Right atrium auricular region (tissue), 2 donors: Measurements from ENCODE around the gene TUBB3. TPM values are rescaled to one million over a fixed set of nuclear protein-coding genes. Genes with fewer than 3 reads are reported as not detected.

Experiments used
- DNase-seq: peaks from one replicate; pipeline ENCODE4 v3.0.0-alpha.2; 2019; ENCODE audit warnings: low spot score
- H3K27ac ChIP-seq, 2 donors: fragments of 200-600 bp; sonication (generic); 1 replicate in 1 of 2; 2 replicates in 1 of 2; pipeline ENCODE4 v1.5.1; 2016 to 2019
- H3K27me3 ChIP-seq, 2 donors: fragments of 200-600 bp; sonication (generic); one replicate each; pipeline versions ENCODE4 v1.5.1 to v1.6.0; 2017 to 2019
- H3K36me3 ChIP-seq: fragments of 200-600 bp; sonication (generic); one replicate; pipeline ENCODE4 v1.5.1; 2016
- H3K4me1 ChIP-seq, 2 donors: fragments of 200-600 bp; sonication (generic); one replicate each; pipeline versions ENCODE4 v1.5.1 to v1.6.0; 2017 to 2019
- H3K4me3 ChIP-seq, 2 donors: fragments of 200-600 bp; sonication (generic); 1 replicate in 1 of 2; 2 replicates in 1 of 2; pipeline ENCODE4 v1.5.1; 2017 to 2019; ENCODE audit warnings: mild to moderate bottlenecking in 1 of 2, moderate library complexity in 1 of 2
- H3K9me3 ChIP-seq, 2 donors: fragments of 200-600 bp; sonication (generic); one replicate each; pipeline ENCODE4 v1.5.1; 2019
- CTCF ChIP-seq, 2 donors: fragments of 200-600 bp; sonication (generic); IDR thresholded peaks; one replicate each; pipeline ENCODE4 v1.5.1; 2019; ENCODE audit warnings: antibody characterized with exemption in 2 of 2
- total RNA-seq, 2 donors: library from RNA; depleted of rRNA; stranded (reverse); fragments of >200 nt; gene quantifications; one replicate each; pipeline ENCODE4 v1.1.0, GENCODE V29; 2016

The TUBB3 gene
- total RNA-seq, 2 donors from 2014 or later: 2.2 to 6.4 TPM

- H3K36me3 ChIP-seq: peaks cover 56% of the 10 kb centered on the region
- peak overlapping the region in 1 of 2 donors; percentile 31 for H3K27ac ChIP-seq
- peaks cover 0 to 13% of the 10 kb centered on the region in 2 donors for H3K4me1 ChIP-seq
- H3K27me3 ChIP-seq: no peaks in the 10 kb centered on the region
- peak; percentile 87 for DNase-seq
- H3K9me3 ChIP-seq: no peaks in the 10 kb centered on the region
- no peak overlapping the region for H3K4me3 ChIP-seq
- peak; percentile 73 to 93 for TF ChIP-seq CTCF (IDR thresholded peaks at IDR 0.05)
These were observed 13.1 kb upstream of the TUBB3 start for GRCh38 chr16:89909777-89910716.

- no peak for TF ChIP-seq CTCF (IDR thresholded peaks at IDR 0.05)
- Histone ChIP-seq H3K4me3 (no peak overlapping the region), H3K27ac (no peak overlapping the region), H3K4me1 (peaks cover 0 to 13% of the 10 kb centered on the region in 2 donors), H3K27me3 (no peaks in the 10 kb centered on the region), H3K9me3 (no peaks in the 10 kb centered on the region), H3K36me3 (peaks cover 48% of the 10 kb centered on the region)
- no peak for DNase-seq
These were observed 12.3 kb upstream of the TUBB3 start for GRCh38 chr16:89910717-89911354.

DNA sequence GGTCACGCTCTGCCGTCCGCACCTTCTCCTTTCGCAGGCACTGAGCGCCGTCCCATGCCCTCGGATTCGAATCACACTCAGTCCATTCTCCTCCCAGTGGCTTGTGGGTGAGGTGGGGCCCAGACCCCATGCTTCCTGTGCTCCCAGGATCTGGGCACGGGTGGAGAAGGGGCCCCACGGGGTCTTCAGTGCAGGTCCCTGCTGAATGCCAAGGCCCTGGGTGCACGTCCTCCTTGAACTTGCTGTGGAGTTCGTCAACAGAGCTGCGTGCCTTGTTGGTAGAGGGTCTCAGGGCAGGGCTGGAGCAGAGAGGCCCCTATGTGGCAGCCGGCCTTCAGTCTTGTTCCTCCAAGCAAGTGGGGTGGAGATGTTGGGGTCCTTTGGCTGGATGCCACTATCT lies 11.8 kb upstream of the TUBB3 start:
- peaks cover 0 to 13% of the 10 kb centered on the region in 2 donors for H3K4me1 ChIP-seq
- H3K36me3 ChIP-seq: peaks cover 43% of the 10 kb centered on the region
- no peak for TF ChIP-seq CTCF (IDR thresholded peaks at IDR 0.05)
- H3K4me3 ChIP-seq: no peak overlapping the region
- no peaks in the 10 kb centered on the region for H3K27me3 ChIP-seq
- H3K9me3 ChIP-seq: no peaks in the 10 kb centered on the region
- DNase-seq: no peak
- no peak overlapping the region for H3K27ac ChIP-seq

- no peak overlapping the region for H3K27ac ChIP-seq
- H3K36me3 ChIP-seq: peaks cover 35% of the 10 kb centered on the region
- H3K4me3 ChIP-seq: no peak overlapping the region
- no peak for DNase-seq
- peaks cover 0 to 15% of the 10 kb centered on the region in 2 donors for H3K4me1 ChIP-seq
- no peaks in the 10 kb centered on the region for H3K27me3 ChIP-seq
- no peaks in the 10 kb centered on the region for H3K9me3 ChIP-seq
- TF ChIP-seq CTCF (IDR thresholded peaks at IDR 0.05): no peak
These were observed 11.0 kb upstream of the TUBB3 start for GRCh38 chr16:89912143-89912542.

GRCh38 chr16:89912627-89913026 lies 10.5 kb upstream of the TUBB3 start:
- Histone ChIP-seq H3K4me3 (no peak overlapping the region), H3K4me1 (peaks cover 0 to 19% of the 10 kb centered on the region in 2 donors), H3K27ac (no peak overlapping the region), H3K9me3 (no peaks in the 10 kb centered on the region), H3K27me3 (no peaks in the 10 kb centered on the region), H3K36me3 (peaks cover 35% of the 10 kb centered on the region)
- no peak for TF ChIP-seq CTCF (IDR thresholded peaks at IDR 0.05)
- no peak for DNase-seq
